GM23338 (cell line): Measurements from ENCODE around the gene RFX8.

Experiments
- CREB1 ChIP-seq: fragments of 250-450 bp; sonication (Bioruptor Pico); IDR thresholded peaks from 2 replicates; pipeline ENCODE4 v1.5.0; 2020; ENCODE audit warnings: low read depth, mild to moderate bottlenecking, moderate library complexity
- TF ChIP-seq, protein P1 (sequence below), 2 experiments: fragments of 200-600 bp in 1 of 2; sonication (generic) in 1 of 2; conservative IDR thresholded peaks; 2 replicates each; pipeline versions ENCODE4 v1.5.1 to v1.6.1; 2016 to 2017; ENCODE audit warnings: antibody characterized with exemption in 2 of 2, low read depth in 2 of 2, mild to moderate bottlenecking in 2 of 2, moderate library complexity in 1 of 2
- TF ChIP-seq, protein P2 (sequence below): IDR thresholded peaks from one replicate; pipeline ENCODE4 v1.6.1; 2018; ENCODE audit warnings: antibody characterized with exemption; ENCODE audit not compliant: unreplicated experiment

DNA sequence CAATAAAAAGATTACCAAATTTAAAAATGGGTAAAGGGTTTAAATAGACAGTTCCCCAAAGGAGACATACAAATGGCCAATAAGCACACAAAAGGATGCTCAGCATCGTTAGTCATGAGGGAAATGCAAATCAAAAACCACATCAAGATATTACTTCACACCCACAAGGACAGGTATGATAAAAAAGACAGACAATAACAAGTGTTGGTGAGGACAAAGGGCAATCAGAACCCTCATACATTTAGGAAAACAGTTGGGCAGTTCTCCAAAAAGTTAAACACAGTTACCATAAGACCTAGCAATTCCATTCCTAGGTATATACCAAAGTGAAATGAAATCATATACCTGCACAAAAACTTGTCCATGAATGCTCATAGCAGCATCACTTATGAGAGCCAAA lies 102.1 kb downstream of the RFX8 start:
- TF ChIP-seq, protein P1, sequence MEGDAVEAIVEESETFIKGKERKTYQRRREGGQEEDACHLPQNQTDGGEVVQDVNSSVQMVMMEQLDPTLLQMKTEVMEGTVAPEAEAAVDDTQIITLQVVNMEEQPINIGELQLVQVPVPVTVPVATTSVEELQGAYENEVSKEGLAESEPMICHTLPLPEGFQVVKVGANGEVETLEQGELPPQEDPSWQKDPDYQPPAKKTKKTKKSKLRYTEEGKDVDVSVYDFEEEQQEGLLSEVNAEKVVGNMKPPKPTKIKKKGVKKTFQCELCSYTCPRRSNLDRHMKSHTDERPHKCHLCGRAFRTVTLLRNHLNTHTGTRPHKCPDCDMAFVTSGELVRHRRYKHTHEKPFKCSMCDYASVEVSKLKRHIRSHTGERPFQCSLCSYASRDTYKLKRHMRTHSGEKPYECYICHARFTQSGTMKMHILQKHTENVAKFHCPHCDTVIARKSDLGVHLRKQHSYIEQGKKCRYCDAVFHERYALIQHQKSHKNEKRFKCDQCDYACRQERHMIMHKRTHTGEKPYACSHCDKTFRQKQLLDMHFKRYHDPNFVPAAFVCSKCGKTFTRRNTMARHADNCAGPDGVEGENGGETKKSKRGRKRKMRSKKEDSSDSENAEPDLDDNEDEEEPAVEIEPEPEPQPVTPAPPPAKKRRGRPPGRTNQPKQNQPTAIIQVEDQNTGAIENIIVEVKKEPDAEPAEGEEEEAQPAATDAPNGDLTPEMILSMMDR (conservative IDR thresholded peaks at IDR 0.05; ENCODE audit: low read depth in 2 of 2): no peak
- TF ChIP-seq CREB1 (CRISPR knock-in tag): no peak
- TF ChIP-seq, protein P2, sequence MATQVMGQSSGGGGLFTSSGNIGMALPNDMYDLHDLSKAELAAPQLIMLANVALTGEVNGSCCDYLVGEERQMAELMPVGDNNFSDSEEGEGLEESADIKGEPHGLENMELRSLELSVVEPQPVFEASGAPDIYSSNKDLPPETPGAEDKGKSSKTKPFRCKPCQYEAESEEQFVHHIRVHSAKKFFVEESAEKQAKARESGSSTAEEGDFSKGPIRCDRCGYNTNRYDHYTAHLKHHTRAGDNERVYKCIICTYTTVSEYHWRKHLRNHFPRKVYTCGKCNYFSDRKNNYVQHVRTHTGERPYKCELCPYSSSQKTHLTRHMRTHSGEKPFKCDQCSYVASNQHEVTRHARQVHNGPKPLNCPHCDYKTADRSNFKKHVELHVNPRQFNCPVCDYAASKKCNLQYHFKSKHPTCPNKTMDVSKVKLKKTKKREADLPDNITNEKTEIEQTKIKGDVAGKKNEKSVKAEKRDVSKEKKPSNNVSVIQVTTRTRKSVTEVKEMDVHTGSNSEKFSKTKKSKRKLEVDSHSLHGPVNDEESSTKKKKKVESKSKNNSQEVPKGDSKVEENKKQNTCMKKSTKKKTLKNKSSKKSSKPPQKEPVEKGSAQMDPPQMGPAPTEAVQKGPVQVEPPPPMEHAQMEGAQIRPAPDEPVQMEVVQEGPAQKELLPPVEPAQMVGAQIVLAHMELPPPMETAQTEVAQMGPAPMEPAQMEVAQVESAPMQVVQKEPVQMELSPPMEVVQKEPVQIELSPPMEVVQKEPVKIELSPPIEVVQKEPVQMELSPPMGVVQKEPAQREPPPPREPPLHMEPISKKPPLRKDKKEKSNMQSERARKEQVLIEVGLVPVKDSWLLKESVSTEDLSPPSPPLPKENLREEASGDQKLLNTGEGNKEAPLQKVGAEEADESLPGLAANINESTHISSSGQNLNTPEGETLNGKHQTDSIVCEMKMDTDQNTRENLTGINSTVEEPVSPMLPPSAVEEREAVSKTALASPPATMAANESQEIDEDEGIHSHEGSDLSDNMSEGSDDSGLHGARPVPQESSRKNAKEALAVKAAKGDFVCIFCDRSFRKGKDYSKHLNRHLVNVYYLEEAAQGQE: no peak
